ENCODE data around the gene IL1R2.

Gene IL1R2

GRCh38 chr2:101975171-101975870 lies 16.4 kb upstream of the IL1R2 start:
- DNase-seq, result no peak

GRCh38 chr2:101976891-101977290 lies 14.9 kb upstream of the IL1R2 start:
- no peak for DNase-seq

- no peak for DNase-seq
Measured at GRCh38 chr2:101980368-101980767, 11.4 kb upstream of the IL1R2 start.

- no peak for DNase-seq
Measured at GRCh38 chr2:101981066-101981465, 10.7 kb upstream of the IL1R2 start.

GRCh38 chr2:101981504-101981903 lies 10.3 kb upstream of the IL1R2 start:
- no peak for DNase-seq

- no peak for DNase-seq
Measured at GRCh38 chr2:101982495-101983029, 9.2 kb upstream of the IL1R2 start.

GRCh38 chr2:101983486-101983885 lies 8.3 kb upstream of the IL1R2 start:
- DNase-seq, result no peak

- DNase-seq, result no peak
Measured at GRCh38 chr2:101983928-101984327, 7.8 kb upstream of the IL1R2 start.

- DNase-seq, result no peak
Measured at GRCh38 chr2:101984656-101985055, 7.1 kb upstream of the IL1R2 start.

GRCh38 chr2:101985101-101985792 lies 6.5 kb upstream of the IL1R2 start:
- no peak for DNase-seq

- no peak for DNase-seq
Measured at GRCh38 chr2:101985793-101986164, 6.0 kb upstream of the IL1R2 start.

- no peak for DNase-seq
Measured at GRCh38 chr2:101986376-101986775, 5.4 kb upstream of the IL1R2 start.

GRCh38 chr2:101986804-101987740 lies 4.7 kb upstream of the IL1R2 start:
- DNase-seq, result no peak

- no peak for DNase-seq
Measured at GRCh38 chr2:101987832-101988231, 3.9 kb upstream of the IL1R2 start.

GRCh38 chr2:101988541-101988940 lies 3.2 kb upstream of the IL1R2 start:
- DNase-seq, result no peak

- no peak for DNase-seq
Measured at GRCh38 chr2:101989740-101990460, 1.9 kb upstream of the IL1R2 start.

GRCh38 chr2:101993772-101994171 lies 2.0 kb downstream of the IL1R2 start:
- no peak for DNase-seq

- DNase-seq, result no peak
Measured at GRCh38 chr2:101995019-101995418, 3.3 kb downstream of the IL1R2 start.

- DNase-seq, result no peak
Measured at GRCh38 chr2:101995804-101996203, 4.0 kb downstream of the IL1R2 start.

GRCh38 chr2:101998556-101998895 lies 6.8 kb downstream of the IL1R2 start:
- DNase-seq, result no peak

GRCh38 chr2:101998896-101999789 lies 7.4 kb downstream of the IL1R2 start:
- DNase-seq, result peak; percentile 63

- DNase-seq, result no peak
Measured at GRCh38 chr2:102000012-102000411, 8.3 kb downstream of the IL1R2 start.
